Endothelial cell of hepatic sinusoid (primary cell): Measurements from ENCODE around the gene ROR1.

Experiments
- in situ Hi-C: cut with HindIII; loops from 2 replicates; pipeline ENCODE4 v1.10.0; 2017; ENCODE audit warnings: low sequenced_read_pairs

Gene ROR1

DNA sequence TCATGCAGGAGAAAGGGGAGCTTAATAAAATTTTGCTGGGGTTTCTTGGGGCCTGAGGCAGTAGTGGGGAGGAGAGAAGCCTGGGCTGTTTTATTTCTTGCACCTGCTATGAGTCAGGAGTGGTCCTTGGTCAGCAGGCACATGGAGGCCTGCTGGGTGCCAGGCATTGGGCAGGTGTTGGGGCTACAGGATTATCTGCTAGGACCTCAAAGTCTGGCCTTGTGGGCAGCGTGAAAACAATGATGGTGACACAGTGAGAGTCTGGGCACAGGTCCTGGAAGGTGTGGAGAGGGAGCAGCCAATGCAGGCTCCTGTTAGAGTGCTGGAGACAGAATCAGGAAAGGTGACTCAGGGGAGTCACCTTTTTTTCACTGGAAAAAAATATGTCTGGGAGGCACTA is 17.2 kb downstream of the ROR1 start:
- in situ Hi-C loops, result no loop called here

DNA sequence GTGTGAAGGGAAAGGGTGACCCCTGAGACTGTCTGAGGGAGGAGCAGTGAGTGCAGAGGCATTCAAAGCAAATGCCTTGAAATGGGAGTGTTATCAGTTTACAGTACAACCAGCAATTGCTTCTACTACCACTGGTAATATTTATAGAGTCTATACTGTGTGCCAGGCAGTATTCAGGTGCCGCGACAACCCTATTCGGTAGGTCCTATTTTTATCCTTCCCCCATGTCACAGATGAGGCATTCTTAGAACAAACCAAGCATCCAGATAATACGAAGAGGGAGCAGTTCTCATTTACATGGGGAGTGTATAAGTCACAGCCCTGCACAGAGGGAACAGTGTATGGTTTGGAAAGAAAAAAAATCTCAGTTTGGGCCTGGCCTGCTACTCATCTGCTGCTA is 18.3 kb downstream of the ROR1 start:
- in situ Hi-C loops, result no loop called here

- in situ Hi-C loops, result no loop called here
These were observed 20.0 kb downstream of the ROR1 start for GRCh38 chr1:63793741-63794240.

DNA sequence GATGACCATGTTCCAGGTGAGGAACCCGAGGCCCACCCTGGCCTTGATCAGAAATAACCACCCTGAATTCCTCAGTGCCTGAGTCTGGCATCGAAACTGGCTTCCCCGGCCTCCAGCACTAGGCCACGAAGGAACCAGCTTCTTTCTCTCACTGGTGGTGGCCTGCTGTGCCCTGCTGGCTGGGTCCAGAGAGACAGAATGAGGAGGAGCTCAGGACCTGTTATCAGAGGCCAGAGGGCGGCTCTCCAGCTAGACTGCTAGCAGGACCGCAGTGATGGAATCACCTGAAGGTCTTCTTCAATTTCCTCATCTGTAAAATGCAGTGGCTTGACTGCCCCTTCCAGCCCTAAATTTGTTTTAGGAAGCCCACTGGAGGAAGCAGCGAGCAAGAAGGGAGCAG is 20.5 kb downstream of the ROR1 start:
- in situ Hi-C loops, result no loop called here

- in situ Hi-C loops, result no loop called here
These were observed 21.1 kb downstream of the ROR1 start for GRCh38 chr1:63794939-63795378.

DNA sequence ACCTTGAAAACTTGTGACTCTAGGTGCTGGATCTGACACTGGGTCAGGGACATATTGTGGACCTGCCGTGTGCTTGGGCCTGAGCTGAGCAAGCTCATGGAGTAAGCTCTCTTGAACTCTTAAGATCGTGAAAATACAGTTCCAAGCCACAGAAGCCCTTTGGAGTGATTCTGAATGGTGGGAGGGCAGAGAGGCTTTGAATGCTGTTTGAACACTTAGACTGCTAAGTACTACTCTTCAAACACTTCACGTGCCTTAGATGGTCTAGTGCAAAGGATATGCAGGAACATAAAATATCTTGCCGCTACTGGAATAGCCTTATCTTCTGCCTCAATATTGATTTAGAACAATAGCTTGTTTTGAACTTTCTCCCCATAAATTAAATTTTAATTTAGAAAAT is 21.6 kb downstream of the ROR1 start:
- in situ Hi-C loops, result no loop called here

GRCh38 chr1:63797056-63797726 is 23.4 kb downstream of the ROR1 start:
- in situ Hi-C loops, result no loop called here

GRCh38 chr1:63798284-63798683 is 24.5 kb downstream of the ROR1 start:
- in situ Hi-C loops, result no loop called here

GRCh38 chr1:63799307-63799706 is 25.5 kb downstream of the ROR1 start:
- in situ Hi-C loops, result no loop called here

DNA sequence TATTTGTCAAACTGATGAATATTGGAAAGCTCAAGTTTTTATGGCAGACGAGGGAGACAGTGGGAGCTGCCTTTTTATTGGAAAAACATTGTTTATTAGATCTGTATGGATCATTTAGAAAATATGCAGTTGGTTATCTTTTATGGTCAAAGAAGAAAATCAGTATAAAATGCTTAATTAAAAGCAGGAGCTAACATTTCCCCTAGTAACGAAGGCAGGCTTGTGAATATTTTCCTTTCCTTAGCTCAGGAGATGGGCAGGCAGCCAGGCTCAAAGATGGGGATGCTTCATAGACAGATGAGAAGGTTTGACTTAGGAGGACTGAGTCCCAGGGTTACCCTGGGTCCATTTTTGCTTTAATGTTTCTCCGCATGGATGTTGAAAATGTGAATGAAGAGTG is 26.0 kb downstream of the ROR1 start:
- in situ Hi-C loops, result no loop called here

- in situ Hi-C loops, result no loop called here
These were observed 28.3 kb downstream of the ROR1 start for GRCh38 chr1:63802109-63802508.

DNA sequence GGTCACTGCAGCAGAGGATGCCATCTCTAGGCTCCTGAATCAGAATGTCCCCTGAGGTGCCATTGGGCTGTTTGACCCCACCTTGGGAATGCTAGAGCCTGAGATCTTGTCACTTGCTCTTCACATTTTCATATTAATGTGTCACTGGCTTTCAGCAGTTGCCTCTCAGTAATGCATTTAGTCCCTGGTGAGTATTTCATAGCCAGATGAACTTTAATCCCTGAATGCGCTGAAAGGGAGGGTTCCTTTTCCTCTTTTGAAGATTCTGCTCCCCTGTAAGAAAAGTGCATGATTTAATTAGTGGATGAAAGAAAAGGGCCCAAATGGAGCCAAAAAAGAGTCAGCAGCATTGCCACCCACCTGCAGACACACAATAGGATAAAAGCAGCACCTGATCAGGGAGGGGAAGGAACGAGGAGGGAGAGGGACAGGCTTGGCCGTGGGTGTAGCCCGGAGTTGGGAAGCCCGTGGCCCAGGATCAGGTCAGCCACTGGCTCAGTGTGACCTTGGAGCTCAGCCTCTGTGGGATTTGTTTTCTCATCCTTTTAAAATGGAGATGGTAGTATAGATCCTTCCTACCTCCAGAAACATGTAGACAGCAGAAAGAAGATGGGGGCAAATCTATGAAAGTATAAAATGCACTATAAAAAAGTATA is 31.1 kb downstream of the ROR1 start:
- in situ Hi-C loops, result no loop called here

GRCh38 chr1:63807046-63807445 is 33.2 kb downstream of the ROR1 start:
- in situ Hi-C loops, result no loop called here

DNA sequence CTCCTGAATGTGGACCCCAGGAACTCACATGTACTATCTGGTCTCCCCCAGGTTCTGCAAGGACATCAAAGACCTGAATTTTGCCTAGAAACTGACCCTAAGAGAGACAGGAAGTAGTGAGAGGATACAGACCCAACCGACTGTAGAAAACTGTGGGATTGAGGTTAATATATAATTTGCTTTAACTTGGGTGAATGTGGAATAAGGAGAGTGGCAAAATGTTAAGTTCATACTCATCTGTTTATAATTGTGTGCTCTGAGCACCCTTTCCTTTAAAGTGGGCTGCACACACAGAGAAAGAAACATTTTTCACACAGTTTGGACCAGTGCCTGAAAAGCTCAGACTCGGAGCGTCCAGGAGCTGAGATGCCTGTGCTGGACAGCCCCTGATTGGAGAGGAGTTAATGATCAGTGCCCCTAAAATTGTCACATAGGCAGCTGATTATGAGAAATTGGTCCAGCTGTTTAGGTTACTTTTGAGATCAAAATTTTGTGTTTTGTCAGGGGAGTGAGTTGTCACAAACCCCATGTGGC is 37.2 kb downstream of the ROR1 start:
- in situ Hi-C loops, result loop anchor here (5.0 kb wide), 2 partner anchors 79 to 421 kb away; no protein-coding TSS in a partner anchor

- in situ Hi-C loops, result loop anchor here (5.0 kb wide), 2 partner anchors 80 to 420 kb away; no protein-coding TSS in a partner anchor
These were observed 38.4 kb downstream of the ROR1 start for GRCh38 chr1:63812071-63812700.

GRCh38 chr1:63813829-63814277 is 40.0 kb downstream of the ROR1 start:
- in situ Hi-C loops, result loop anchor here (5.0 kb wide), 2 partner anchors 82 to 418 kb away; no protein-coding TSS in a partner anchor

DNA sequence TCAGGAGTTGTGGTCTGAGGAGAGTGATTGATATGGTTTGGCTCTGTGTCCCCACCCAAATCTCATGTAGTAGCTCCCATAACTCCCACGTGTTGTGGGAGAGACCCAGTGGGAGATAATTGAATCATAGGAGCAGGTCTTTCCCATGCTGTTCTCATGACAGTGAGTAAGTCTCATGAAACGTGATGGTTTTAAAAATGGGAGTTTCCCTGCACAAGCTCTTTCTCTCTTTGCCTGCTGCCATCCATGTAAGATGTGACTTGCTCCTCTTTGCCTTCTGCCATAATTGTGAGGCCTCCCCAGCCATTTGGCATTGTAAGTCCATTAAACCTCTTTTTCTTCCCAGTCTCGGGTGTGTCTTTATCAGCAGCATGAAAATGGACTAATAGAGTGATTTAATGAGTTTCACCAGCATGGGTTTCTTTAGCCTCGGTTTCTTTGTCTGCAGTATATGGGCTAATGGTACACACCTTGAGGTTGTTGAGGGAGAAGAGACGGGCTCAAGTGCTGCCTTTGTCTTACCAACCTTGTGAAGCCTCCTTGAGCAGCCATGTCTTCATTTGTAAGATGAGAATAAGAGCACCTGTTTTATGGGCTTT is 42.5 kb downstream of the ROR1 start:
- in situ Hi-C loops, result loop anchor here (5.0 kb wide), 1 partner anchor 41 kb away; no protein-coding TSS in a partner anchor

DNA sequence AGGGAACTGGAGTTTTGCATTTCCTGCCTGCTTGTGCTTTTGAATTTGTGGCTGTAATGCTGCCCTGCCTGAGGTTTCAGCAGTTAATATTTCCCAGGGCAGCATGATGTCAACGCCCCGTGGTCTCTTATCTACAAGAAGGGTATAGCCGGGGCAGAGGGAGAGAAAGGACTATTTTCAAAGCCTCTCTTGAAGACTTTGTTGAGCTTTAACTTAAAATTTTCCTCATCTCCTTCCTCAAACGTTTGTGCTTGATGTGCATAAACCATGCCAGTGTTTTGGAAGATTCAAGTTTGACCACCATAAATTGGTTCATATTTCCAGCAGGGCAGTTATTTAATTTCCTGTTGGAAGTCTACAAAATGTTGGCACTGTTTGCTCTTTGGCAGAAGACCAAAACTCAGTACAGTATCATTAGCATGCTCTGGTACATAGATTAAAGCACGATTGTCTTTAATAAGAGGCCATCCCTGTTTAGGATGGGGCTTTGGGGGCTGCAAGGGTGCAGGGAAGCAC is 43.4 kb downstream of the ROR1 start:
- in situ Hi-C loops, result loop anchor here (5.0 kb wide), 1 partner anchor 40 kb away; no protein-coding TSS in a partner anchor

GRCh38 chr1:63817700-63818099 is 43.9 kb downstream of the ROR1 start:
- in situ Hi-C loops, result loop anchor here (5.0 kb wide), 1 partner anchor 40 kb away; no protein-coding TSS in a partner anchor

DNA sequence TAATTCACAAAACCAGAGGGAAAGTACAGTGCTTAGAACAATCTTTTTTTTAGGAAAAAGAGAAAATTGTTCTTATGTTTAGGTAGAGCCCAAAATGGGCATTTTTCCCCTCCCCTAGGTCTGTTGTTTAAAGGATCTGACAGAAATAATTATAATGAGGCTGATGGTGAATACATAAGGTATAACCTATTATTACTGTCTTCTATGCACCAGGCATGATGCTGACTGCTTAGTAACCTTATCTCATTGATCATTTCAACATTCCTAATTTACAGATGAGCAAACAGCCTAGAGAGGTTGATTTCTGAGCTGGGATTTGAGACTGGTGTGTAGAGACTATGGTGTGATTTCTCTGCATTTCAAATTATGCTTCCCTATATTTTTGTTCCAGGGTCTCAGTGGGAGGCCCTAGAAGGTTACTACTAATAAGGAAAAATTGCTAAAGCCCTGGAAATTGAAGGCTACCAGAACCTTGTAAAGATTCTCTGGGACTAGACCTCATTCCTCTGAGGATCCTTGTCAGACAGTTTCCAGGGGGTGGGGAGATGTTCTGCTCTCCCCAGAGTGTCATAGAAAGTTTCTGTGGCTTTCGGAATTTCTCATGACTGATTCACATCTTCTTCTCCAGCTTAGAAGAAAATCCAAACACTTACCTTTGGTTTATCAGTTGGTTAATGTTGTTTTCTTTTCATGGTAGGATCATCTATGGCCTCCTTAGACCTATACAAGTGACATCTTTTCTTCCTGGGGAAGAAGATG is 44.9 kb downstream of the ROR1 start:
- in situ Hi-C loops, result loop anchor here (5.0 kb wide), 1 partner anchor 39 kb away; no protein-coding TSS in a partner anchor
